ENCODE measurements around the gene GLG1.

- no peak for TF ChIP-seq SIN3A (IDR thresholded peaks at IDR 0.05; ENCODE audit: borderline replicate concordance, insufficient read depth, low read length)
- no peak for TF ChIP-seq POLR2AphosphoS5 (IDR thresholded peaks at IDR 0.05; ENCODE audit: low read depth, low read length)
- TF ChIP-seq TAF1 (IDR thresholded peaks at IDR 0.05; ENCODE audit: borderline replicate concordance, insufficient read depth, low read length): no peak
- no peak for TF ChIP-seq REST (IDR thresholded peaks at IDR 0.05; ENCODE audit: insufficient read depth in 1 of 2, low read depth in 2 of 2, low read length in 2 of 2)
Measured at GRCh38 chr16:74626741-74627416, 20.0 kb upstream of the GLG1 start.

All from PFSK-1 (cell line).